ENCODE data around the gene TNRC6C. TPM values are rescaled to one million over a fixed set of nuclear protein-coding genes. Genes with fewer than 3 reads are reported as not detected.

Gene TNRC6C
- total and polyA plus RNA-seq, 9 of the 15 experiments (the other 6 are each of a cell fraction or from before 2014, with no cell fraction given) = 0.20 to 4.9 (median 2.3) TPM

- TF ChIP-seq ATF3 (IDR thresholded peaks at IDR 0.05) (peak; percentile 17; the same call in 1 of the 2 replicates), ATF3 (CRISPR knock-in tag; conservative IDR thresholded peaks at IDR 0.05) (no peak), MCM3 (IDR thresholded peaks at IDR 0.05) (no peak), TAF1 (IDR thresholded peaks at IDR 0.05; ENCODE audit: control insufficient read depth, extremely low read depth, insufficient read depth, low read length, severe bottlenecking) (peak; percentile 15), KLF10 (CRISPR knock-in tag; IDR thresholded peaks at IDR 0.05) (no peak), KDM5B (IDR thresholded peaks at IDR 0.05; ENCODE audit: insufficient replicate concordance, low read depth, low read length) (no peak), ZNF75A (CRISPR knock-in tag; IDR thresholded peaks at IDR 0.05) (no peak), CCNT2 (IDR thresholded peaks at IDR 0.05; ENCODE audit: borderline replicate concordance, extremely low read depth, insufficient read length, low read depth, low read length) (peak; percentile 7), ZBTB9 (CRISPR knock-in tag; IDR thresholded peaks at IDR 0.05) (peak; percentile 55; the same call in 1 of the 2 replicates), ZNF316 (IDR thresholded peaks at IDR 0.05) (no peak), SP2 (IDR thresholded peaks at IDR 0.05; ENCODE audit: extremely low read depth, low read depth, low read length, poor library complexity, severe bottlenecking) (no peak), ZBTB43 (CRISPR knock-in tag; IDR thresholded peaks at IDR 0.05) (peak; percentile 27), CREB1 (IDR thresholded peaks at IDR 0.05) (no peak), CREB1 (CRISPR knock-in tag; IDR thresholded peaks at IDR 0.05) (peak; percentile 52; the same call in 1 of the 2 replicates), GABPB1 (CRISPR knock-in tag; IDR thresholded peaks at IDR 0.05) (peak; percentile 72), CREB3L1 (IDR thresholded peaks at IDR 0.05; ENCODE audit: borderline replicate concordance, low read depth) (peak; percentile 45; the same call in 1 of the 2 replicates), CHD1 (IDR thresholded peaks at IDR 0.05; ENCODE audit: low read length) (peak; percentile 89), KAT7 (CRISPR knock-in tag; IDR thresholded peaks at IDR 0.05; ENCODE audit: borderline replicate concordance) (peak; percentile 88; the same call in 1 of the 2 replicates), CBX3 (IDR thresholded peaks at IDR 0.05; ENCODE audit: borderline replicate concordance in 1 of 2, low read length in 2 of 2) (peak in 1 of 2 experiments; percentile 99; a peak in 2 of 3 replicates), ZFX (CRISPR knock-in tag; IDR thresholded peaks at IDR 0.05) (peak; percentile 78), SMAD4 (CRISPR knock-in tag; conservative IDR thresholded peaks at IDR 0.05) (peak; percentile 69)
Measured at GRCh38 chr17:78137392-78138203, 179.1 kb downstream of the TNRC6C start (continued).
